Body of pancreas (tissue), 4 donors: Measurements from ENCODE around the gene HDHD5.

ENCODE experiments used
- CTCF ChIP-seq, 7 experiments: fragments of 450-650 bp in 4 of 7; fragments of 200-600 bp in 3 of 7; sonication (generic) in 3 of 7; IDR thresholded peaks; one replicate each; pipeline ENCODE4 v1.5.1; 2016 to 2019; ENCODE audit warnings: antibody characterized with exemption in 7 of 7
- POLR2A ChIP-seq, 3 donors: fragments of 450-650 bp; IDR thresholded peaks; one replicate each; pipeline ENCODE4 v1.6.1; 2016; ENCODE audit warnings: antibody characterized with exemption in 3 of 3, mild to moderate bottlenecking in 2 of 3

- TF ChIP-seq POLR2A (IDR thresholded peaks at IDR 0.05) (no peak), CTCF (IDR thresholded peaks at IDR 0.05) (no peak)
These were observed 13.2 kb upstream of the HDHD5 start for GRCh38 chr22:17172029-17172833.
